ENCODE results near the gene IPO13. TPM values are rescaled to one million over a fixed set of nuclear protein-coding genes. Genes with fewer than 3 reads are reported as not detected.

Gene IPO13
- total RNA-seq, 1 donor from 2014 or later = 26.1 TPM

GRCh38 chr1:44002165-44002564 is 55.4 kb downstream of the IPO13 start:
- intact Hi-C loops (cut with micrococcal nuclease) = no loop called here

DNA sequence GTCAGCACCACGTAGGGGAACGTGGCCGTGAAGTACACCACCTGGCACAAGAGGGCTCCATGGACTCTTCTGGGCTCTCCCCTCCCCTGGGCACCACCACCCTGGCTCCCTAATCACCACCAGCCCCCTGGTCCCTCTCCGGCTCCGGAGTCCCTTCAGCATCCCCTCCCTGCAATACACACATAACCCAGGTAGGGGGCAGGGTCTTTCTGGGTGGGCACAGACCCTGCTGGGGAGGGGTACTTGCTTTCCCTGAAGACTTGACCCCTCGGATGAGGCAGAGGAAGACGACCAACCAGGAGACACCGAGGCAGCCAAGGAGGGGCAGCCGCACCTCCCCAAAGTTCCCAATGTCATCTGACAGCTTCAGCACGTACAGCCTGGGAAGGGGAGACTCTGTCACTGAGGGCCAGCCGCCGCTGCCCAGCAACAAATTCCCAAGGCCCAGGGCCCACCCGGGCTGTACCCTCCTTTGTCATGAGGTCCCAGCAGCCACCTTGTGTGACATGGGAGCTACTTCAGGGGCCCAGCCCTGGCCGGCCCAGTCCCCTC is 55.9 kb downstream of the IPO13 start:
- intact Hi-C loops (cut with micrococcal nuclease) = no loop called here

- intact Hi-C loops (cut with micrococcal nuclease) = no loop called here
These were observed 61.5 kb downstream of the IPO13 start for GRCh38 chr1:44008259-44008658.

DNA sequence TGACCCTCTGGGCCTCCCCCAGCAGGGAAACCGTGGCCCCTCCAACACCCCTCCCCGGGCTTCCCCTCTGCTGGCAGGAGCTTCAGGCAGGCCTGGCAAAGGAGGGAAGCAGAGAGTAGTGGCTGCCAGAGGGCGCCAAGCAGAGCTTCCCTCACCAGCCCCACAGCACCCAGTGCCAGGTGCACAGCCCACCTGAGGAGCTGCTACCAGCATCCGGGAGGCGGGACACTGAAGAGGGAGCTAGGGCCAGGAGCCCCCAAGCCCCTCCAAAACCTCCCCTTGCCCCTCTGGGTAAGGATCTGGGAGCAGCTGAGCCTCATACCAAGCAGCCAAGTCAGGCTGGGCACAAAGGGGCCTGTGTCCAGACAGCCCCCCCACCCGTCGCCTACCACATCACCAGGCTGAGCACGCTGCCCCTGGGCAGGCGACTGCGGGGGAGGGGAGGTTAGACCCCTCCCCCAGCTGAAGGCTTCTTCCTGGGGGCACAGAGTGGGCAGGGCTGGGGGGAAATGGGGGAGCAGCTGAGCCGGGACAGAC is 64.3 kb downstream of the IPO13 start:
- intact Hi-C loops (cut with micrococcal nuclease) = no loop called here

GRCh38 chr1:44012404-44012803 is 65.7 kb downstream of the IPO13 start:
- intact Hi-C loops (cut with micrococcal nuclease) = no loop called here

DNA sequence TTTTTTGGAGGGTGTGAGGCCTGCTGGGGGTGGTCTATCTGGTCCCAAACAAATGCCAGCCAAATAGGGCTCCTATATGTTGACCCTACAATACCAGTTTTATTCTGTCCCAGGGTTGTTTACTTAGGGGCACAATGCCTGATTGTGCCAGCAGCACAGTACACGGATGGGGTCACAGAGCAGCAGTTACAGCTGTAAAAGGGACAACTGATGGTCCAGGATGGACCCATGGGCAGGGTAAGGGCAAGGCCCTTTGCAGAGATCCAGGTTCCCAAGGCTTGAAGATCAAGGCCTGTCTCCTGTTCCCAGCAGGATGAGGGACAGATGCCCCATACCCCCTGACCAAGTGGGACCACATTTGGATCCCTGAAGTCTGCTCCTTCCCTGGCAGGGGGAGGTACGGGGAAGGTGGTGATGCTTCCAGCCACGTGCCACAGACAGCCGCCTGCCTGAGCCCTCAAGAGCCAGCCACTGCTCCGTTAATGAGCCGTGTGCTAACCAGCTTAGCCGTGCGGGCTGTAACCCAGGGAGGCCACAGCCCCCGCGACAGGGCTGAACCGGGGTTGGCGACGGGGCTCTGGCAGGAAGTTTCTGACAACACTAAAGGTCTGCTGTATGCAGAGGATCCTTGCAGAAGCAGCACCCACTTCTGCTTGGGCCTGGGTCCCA is 66.3 kb downstream of the IPO13 start:
- intact Hi-C loops (cut with micrococcal nuclease) = no loop called here

DNA sequence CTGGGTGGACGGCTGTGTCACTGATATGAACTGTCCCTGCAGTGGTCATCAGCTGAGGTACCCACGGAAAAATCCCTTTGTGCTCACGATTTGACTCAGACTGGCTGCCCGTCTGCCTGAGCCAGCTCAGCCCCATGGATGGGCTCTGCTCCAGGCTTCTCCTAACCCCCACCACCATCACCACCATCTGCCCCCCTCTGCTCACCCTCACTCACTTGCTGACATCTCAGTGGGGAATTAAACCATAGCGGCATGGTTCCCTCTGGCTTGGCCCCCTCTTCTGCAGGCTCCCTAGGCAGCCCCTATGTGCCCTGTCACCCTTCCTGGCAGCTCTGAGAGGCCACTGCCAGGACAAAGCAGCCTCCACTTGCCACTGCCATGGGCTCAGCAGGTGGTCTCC is 67.2 kb downstream of the IPO13 start:
- intact Hi-C loops (cut with micrococcal nuclease) = no loop called here

DNA sequence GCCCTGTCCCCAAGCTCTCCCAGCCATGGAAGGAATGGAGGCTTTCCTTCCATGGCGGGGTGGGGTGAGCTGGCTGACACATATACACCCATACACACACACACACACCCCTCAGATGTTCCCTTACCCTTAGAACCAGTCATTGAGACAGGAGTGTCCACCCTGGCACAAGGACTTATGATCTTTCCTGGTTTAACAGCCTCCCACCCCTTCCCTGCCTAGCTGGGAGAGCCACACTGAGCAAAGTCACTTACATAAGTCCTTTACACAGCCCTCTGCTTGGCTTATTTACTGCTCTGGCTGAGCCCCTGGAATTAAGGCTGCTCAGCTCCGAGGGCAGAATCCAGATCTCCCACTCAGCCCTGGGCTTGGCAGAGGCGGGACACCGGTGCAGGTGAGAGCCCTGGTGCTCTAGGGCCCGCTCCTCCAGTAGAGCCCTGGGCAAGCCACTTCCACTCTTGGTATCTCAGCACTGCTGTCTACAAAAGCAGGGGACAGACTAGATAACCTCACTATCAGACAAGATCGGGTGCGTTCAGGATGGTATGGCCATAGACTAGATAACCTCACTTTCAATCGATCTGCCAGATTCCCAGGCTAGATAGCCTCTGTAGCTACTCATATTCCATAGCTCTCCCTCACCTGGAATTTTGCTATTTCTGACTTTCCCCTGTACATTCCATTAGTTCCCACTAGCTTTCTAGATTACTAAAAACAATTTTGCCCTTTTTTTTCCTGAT is 67.8 kb downstream of the IPO13 start:
- intact Hi-C loops (cut with micrococcal nuclease) = no loop called here

- intact Hi-C loops (cut with micrococcal nuclease) = no loop called here
These were observed 68.5 kb downstream of the IPO13 start for GRCh38 chr1:44015206-44015605.

- intact Hi-C loops (cut with micrococcal nuclease) = no loop called here
These were observed 69.5 kb downstream of the IPO13 start for GRCh38 chr1:44016041-44016889.

DNA sequence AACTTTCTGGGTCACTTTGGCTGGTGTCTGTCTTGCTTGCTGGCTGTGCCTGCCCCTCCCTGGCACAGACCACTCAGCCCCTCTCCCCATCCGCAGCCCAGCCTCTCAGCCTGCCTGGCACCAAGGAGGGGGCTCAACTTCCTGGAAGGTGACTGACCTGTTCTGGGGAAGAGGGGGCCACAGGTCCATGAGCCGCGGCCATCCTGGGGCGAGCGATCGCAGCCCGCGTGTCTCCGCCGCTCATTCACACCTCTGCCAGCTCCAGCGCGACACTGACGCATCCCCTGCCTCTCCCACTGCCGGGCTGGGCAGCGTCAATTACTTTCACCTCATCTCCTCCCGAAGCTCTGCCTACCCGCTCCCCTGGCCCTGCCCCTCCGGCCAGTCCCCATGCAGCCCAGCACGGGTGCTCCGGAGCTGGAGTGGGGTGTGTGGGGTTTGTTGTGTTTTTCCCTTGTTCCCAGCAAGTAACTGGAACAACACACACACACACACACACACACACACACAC is 70.2 kb downstream of the IPO13 start:
- intact Hi-C loops (cut with micrococcal nuclease) = no loop called here

Other genes starting within 250 kb of the IPO13 start
- gene ST3GAL3, start 239.4 kb upstream of the IPO13 start, total RNA-seq = 23.4 and 24.2 TPM in 2 replicates
- gene ARTN, start 13.1 kb upstream of the IPO13 start, total RNA-seq = 0.48 and 0.64 TPM in 2 replicates
- 38.6 and 39.1 TPM in 2 replicates for gene DPH2, start 23.1 kb downstream of the IPO13 start, total RNA-seq
- gene ATP6V0B, start 28.0 kb downstream of the IPO13 start, total RNA-seq = 137 and 139 TPM in 2 replicates
- gene B4GALT2, start 32.3 kb downstream of the IPO13 start, total RNA-seq = 20.1 and 21.1 TPM in 2 replicates
- gene CCDC24, start 44.6 kb downstream of the IPO13 start, total RNA-seq = 0.59 and 0.75 TPM in 2 replicates
- gene SLC6A9, start 84.5 kb downstream of the IPO13 start, total RNA-seq = 2.6 TPM in 2 replicates
- not detected in 2 replicates for gene KLF17, start 171.9 kb downstream of the IPO13 start, total RNA-seq
- not detected in 2 replicates for gene KLF18, start 194.7 kb downstream of the IPO13 start, total RNA-seq

Data from T-helper 2 cell treated with Interferon-gamma antibody and Interleukin-4, amounts not matched to agents 100 ng/mL and 5 ng/mL, for 36 hours (primary cell).